NCI-H2171 treated with DMSO at 0.1 percent for 48 hours (cell line): Measurements from ENCODE around the gene TMEM225B.
"Not testable (repeated sequence)": the region's sequence is repeated elsewhere in the genome, so short reads cannot be mapped to it uniquely, and the experiment has no call there.

Experiments
- DNase-seq: peaks from one replicate; lab custom pipeline; 2025; lab: John Stamatoyannopoulos, UW

The TMEM225B gene

GRCh38 chr7:99597762-99598501, at the start of gene TMEM225B:
Gene TMEM225B (plus strand): TSS chr7:99598267. CDS start chr7:99604389, 6,122 bp downstream.
- no peak for DNase-seq

- not testable (repeated sequence) for DNase-seq
Measured at GRCh38 chr7:99549545-99549944, 48.5 kb upstream of the TMEM225B start.

GRCh38 chr7:99551334-99551733, 46.7 kb upstream of the TMEM225B start:
- DNase-seq, result no peak

DNA sequence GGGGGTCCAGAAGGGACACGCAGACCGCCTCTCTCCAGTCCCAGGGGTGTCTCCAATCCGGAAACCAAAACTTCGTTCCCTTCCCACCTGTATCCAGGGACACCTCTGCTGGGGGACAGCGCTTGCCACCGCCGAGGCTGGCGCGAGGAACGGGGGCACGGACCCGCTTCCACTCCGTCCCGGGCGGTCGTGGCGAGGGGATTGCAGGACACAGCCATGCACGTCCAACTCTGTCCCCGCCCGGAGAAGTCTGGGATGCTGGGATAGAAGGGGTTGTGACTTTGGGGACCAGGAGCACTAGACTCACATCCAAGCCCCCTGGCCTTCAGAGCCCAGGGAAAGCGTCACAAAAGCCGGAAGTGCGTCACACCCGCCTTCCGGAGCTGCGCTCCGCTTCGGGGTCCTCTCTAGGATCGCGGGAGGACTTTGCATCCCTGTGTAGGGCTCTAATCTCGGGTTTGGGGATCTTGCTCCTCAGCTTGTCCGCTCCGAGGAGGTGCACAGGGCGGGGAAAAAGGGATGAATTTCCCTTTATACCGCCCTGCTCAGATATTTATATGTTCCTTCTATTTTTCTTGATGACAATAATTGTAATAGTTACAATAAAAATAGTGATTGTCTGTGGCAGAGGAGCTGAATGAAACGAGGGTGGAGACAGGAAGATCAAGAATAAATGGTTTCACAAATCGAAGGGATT, 46.2 kb upstream of the TMEM225B start, which contains the start of gene FAM200A:
FAM200A (minus strand) TSS at position 348 of the 697 bp plus-strand sequence. CDS start 3,707 bp downstream, outside the sequence.
- DNase-seq, result peak; percentile 88

DNA sequence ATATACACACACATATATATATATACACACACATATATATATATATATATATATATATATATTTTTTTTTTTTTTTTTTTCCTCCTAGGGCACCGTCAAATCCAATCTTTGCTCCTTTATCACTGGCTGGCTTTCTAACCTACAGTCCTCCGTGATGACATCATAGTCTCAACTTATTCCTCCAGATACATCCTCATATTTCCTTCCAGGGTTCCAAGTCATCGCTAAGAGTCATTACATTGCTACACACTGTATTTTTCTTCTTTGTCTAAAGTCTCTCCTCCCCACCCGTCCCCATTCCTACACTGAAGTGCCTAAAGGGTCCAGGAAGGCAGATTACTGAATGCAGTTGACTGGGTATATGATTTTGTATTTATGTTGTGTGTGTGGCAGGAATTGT, 45.0 kb upstream of the TMEM225B start:
- no peak for DNase-seq

DNA sequence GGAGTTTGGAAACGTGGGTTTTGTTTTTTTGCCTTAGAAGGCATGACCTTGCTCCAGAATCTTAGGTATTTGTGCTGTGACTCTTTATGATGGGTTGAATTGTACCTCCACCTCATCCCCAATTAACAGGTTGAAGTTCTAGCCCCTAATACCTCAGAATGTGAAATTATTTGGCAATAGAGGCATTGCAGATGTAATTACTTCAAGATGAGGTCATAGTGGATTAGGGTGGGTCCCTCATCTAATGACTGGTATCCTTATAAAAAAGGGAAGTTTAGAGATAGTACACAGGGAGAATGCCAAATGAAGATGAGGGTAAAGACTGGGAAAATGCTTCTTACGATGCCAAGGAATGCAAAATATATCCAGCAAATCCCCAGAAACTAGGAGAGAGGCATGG, 43.1 kb upstream of the TMEM225B start:
- no peak for DNase-seq

GRCh38 chr7:99557196-99557607, 40.9 kb upstream of the TMEM225B start:
- no peak for DNase-seq

GRCh38 chr7:99557940-99558305, 40.1 kb upstream of the TMEM225B start:
- no peak for DNase-seq

GRCh38 chr7:99558306-99559174, 39.5 kb upstream of the TMEM225B start, which contains the start of gene ZNF655:
Gene ZNF655 (plus strand): TSS chr7:99558642. CDS start chr7:99560560, 1,918 bp downstream.
- peak; percentile 92 for DNase-seq

DNA sequence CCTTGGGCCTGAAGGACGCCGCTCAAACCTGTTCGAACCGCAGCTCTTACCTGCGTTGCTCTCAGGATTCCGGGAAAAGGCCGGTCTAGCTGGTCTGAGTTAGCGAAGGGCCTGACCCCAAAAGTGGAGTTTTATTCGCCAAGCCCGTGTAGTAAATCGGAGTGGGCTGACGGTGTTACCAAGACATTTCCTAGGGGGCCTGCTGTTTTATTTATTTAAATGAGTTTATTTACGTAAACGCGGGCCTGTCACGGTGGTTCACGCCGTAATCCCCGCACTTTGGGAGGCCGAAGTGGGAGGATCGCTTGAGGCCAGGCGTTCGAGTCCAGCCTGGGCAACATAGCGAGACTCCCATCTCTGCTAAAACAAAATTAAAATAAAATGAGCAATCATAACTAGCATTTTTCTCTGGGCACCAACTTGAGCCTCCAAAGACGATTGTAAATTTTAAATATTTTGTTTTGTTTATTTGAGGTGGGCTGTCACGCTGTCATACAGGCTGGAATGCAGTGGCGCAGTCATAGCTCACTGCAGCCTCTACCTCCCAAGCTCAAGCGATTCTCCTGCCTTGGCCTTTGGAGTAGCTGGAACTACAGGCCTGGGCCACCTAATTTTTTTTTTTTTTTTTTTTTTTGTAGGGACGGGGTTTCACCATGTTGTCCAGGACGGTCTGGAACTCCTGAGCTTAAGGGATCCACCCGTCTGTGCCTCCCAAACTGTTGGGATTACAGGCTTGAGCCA, 38.7 kb upstream of the TMEM225B start:
- DNase-seq, result no peak

GRCh38 chr7:99560834-99561736, 37.0 kb upstream of the TMEM225B start:
- no peak for DNase-seq

GRCh38 chr7:99561737-99562051, 36.4 kb upstream of the TMEM225B start:
- no peak for DNase-seq

DNA sequence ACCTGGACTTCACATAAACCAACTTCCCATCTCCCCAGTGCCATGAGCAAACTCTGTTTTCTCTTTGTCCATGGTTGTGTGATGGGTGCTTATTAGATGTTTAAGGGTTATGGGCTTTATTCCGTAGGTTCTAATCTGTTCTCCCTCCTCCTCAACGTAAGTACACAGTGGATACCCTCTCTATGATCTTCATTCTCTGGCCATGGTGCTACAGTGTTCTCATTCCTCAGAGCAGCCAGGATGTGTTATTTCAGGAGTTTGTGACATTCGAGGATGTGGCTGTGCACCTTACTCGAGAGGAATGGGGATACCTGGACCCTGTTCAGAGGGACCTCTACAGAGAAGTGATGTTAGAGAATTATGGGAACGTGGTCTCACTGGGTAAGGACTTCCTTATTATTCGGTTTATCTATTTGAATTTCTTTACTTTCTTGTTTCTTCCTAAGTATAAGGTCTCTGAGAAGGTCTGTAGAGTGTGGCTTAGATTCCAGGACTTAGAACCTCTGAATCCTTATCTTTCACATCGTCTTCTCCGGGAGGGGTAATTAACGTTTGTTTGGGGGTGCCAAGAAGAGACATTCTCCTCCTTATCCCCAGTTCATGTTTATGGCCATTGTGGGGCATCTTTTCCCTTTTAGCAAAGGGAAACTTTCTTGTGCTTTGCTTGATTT, 35.8 kb upstream of the TMEM225B start:
- no peak for DNase-seq

- DNase-seq, result no peak
Measured at GRCh38 chr7:99562832-99563231, 35.2 kb upstream of the TMEM225B start.

DNA sequence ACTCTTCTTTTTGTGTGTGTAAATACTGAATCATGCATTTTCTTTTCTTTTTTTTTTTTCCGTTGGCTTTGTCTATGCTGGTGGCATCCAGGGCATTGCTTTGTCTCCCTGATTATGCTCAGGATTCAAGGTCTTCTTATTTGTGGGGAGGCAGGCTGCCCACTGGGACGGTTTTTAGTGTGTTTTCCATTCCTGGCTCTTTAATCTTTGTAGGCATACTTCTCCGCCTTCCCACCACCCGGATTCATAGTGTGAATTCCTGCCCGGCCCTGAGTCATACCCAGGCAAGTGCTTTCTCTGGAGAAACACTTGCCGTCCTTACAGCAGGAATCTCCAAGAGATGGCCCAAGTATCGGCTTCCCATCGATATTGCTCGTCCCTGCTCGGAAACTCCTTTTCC, 34.4 kb upstream of the TMEM225B start:
- no peak for DNase-seq

- DNase-seq, result not testable (repeated sequence)
Measured at GRCh38 chr7:99568770-99569169, 29.3 kb upstream of the TMEM225B start.

- no peak for DNase-seq
Measured at GRCh38 chr7:99571768-99572167, 26.3 kb upstream of the TMEM225B start.

DNA sequence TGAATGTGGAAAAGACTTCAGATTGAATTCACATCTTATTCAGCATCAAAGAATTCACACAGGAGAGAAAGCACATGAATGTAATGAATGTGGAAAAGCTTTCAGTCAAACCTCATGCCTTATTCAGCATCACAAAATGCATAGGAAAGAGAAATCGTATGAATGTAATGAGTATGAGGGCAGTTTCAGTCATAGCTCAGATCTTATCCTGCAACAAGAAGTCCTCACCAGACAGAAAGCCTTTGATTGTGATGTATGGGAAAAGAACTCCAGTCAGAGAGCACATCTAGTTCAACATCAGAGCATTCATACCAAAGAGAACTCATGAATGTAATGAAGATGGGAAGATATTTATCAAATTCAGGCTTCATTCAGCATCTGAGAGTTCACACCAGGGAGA, 24.8 kb upstream of the TMEM225B start:
- DNase-seq, result no peak

GRCh38 chr7:99576251-99576650, 21.8 kb upstream of the TMEM225B start:
- no peak for DNase-seq

DNA sequence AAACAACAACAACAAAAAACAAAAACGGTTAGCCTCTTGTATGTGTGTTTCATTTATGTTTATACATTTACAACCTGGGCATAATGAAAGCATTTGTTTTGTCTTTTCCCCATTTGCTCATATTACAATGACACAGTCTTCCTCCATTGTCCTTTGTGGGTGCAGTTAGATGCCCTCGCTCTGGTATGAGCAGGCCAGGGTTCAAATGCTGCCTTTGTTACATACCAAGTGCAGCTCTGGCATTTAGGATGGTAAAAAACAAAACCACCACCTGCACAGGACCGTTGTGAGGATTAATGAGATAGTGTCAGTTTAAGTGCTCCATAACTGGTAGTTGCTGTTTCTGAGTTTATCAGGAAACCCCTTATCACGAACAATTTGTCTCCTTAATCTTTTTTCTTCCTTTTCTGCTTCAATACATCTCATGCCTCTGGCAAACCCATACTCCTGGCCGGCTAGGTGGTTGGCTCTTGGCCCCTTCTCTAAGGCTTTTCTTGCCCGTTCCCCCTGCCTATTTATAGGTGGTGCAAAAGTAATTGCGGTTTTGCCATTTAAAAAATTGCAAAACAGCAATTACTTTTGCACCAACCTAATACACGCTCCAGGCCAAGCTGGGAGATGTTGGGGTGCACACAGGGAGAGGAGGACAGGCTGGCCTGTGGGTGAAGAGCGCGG, 18.6 kb upstream of the TMEM225B start:
- no peak for DNase-seq
